K562 (cell line): ENCODE results near the gene NRG3. TPM values are rescaled to one million over a fixed set of nuclear protein-coding genes. Genes with fewer than 3 reads are reported as not detected.

ENCODE experiments used
- ATAC-seq: fragments of 200-7000 bp; cut with Tn5 transposase; 3 replicates; pipeline ENCODE4 v1.9.1; 2020; ENCODE audit warnings: moderate library complexity
- BruUV-seq: library from RNA; stranded (reverse); fragments of 400-500 nt; replicated peaks from 2 replicates; lab custom pipeline; 2021; lab: Mats Ljungman, UMichigan
- CTCF ChIA-PET: fragments of 300-600 bp; formaldehyde crosslinking; extraction: SDS; loops from one replicate; lab custom pipeline; 2021; ENCODE audit warnings: low intra/inter-chr PET ratio; lab: Yijun Ruan, JAX
- POLR2A ChIA-PET: fragments of 300-600, 350-650 bp; sonication (Branson Sonifier 250); formaldehyde crosslinking; extraction: SDS; loops from one replicate; lab custom pipeline; 2021; ENCODE audit warnings: antibody characterized with exemption, inconsistent platforms; lab: Yijun Ruan, JAX
- DNase-seq, 4 experiments: peaks; one replicate each; pipeline versions ENCODE4 v3.0.0 to v3.0.0-alpha.2; 2011 to 2018; ENCODE audit warnings: low spot score in 3 of 4, mixed read lengths in 3 of 4; ENCODE audit errors: extremely low read depth in 1 of 4
- FAIRE-seq: peaks from 2 replicates; lab custom pipeline; 2011; peaks lifted over from hg19 to GRCh38; lab: Jason Lieb, UNC
- H2AFZ ChIP-seq: 2 replicates; pipeline ENCODE4 v1.6.0; 2011; ENCODE audit warnings: low read depth, low read length, control low read depth, inconsistent platforms
- H3K27ac ChIP-seq: fragments of 200-600 bp; 3 replicates; pipeline ENCODE4 v1.8.0; 2011; ENCODE audit warnings: low read depth, mild to moderate bottlenecking, control low read depth, inconsistent platforms, low read length, moderate library complexity, mixed read lengths; ENCODE audit errors: extremely low read depth
- H3K27me3 ChIP-seq, 2 experiments: fragments of 300-600 bp in 1 of 2; 2 replicates in 1 of 2; 3 replicates in 1 of 2; pipeline versions ENCODE4 v1.6.0 to v1.8.0; 2011; ENCODE audit warnings: inconsistent platforms in 2 of 2, low read length in 2 of 2, mild to moderate bottlenecking in 1 of 2, mixed read lengths in 1 of 2, moderate library complexity in 1 of 2; ENCODE audit not compliant: control insufficient read depth in 2 of 2, insufficient read depth in 2 of 2
- H3K36me3 ChIP-seq: fragments of 300-600 bp; 3 replicates; pipeline ENCODE4 v1.8.0; 2011; ENCODE audit warnings: mild to moderate bottlenecking, low read length, inconsistent platforms; ENCODE audit not compliant: control insufficient read depth, insufficient read depth
- H3K4me1 ChIP-seq, 2 experiments: fragments of 200-600 bp in 1 of 2; replicated peaks in 1 of 2; 2 replicates in 1 of 2; 3 replicates in 1 of 2; pipeline versions ENCODE4 v1.5.1 to v1.8.0; 2011; ENCODE audit warnings: inconsistent platforms in 2 of 2, low read length in 2 of 2, mild to moderate bottlenecking in 1 of 2, mixed read lengths in 1 of 2, moderate library complexity in 1 of 2; ENCODE audit not compliant: control insufficient read depth in 2 of 2, insufficient read depth in 2 of 2
- H3K4me2 ChIP-seq: 2 replicates; pipeline ENCODE4 v1.6.1; 2011; ENCODE audit warnings: low read length, control low read depth, inconsistent platforms, mixed read lengths; ENCODE audit not compliant: insufficient read depth
- H3K4me3 ChIP-seq: fragments of 200-600 bp; sonication (generic), shearing (Covaris generic); 2 replicates; pipeline ENCODE4 v1.5.1; 2016; ENCODE audit warnings: control low read depth, inconsistent platforms
- H3K79me2 ChIP-seq: fragments of 200-600 bp; 3 replicates; pipeline ENCODE4 v1.8.0; 2011; ENCODE audit warnings: low read length, inconsistent platforms; ENCODE audit not compliant: control insufficient read depth, insufficient read depth
- H3K9ac ChIP-seq, 2 experiments: 2 replicates each; pipeline versions ENCODE4 v1.6.0 to v1.6.1; 2011; ENCODE audit warnings: low read depth in 2 of 2, low read length in 2 of 2, control low read depth in 1 of 2, inconsistent platforms in 1 of 2, mild to moderate bottlenecking in 1 of 2, mixed read lengths in 1 of 2; ENCODE audit not compliant: insufficient read depth in 1 of 2
- H3K9me1 ChIP-seq: one replicate; pipeline ENCODE4 v1.6.0; 2011; ENCODE audit warnings: inconsistent platforms, mild to moderate bottlenecking, low read length, moderate library complexity; ENCODE audit not compliant: control insufficient read depth, insufficient read depth
- H3K9me3 ChIP-seq: replicated peaks from 2 replicates; pipeline ENCODE4 v1.5.1; 2011; ENCODE audit warnings: low read depth, low read length, inconsistent platforms; ENCODE audit not compliant: control insufficient read depth, insufficient read depth
- H4K20me1 ChIP-seq: replicated peaks from 2 replicates; pipeline ENCODE4 v1.6.1; 2011; ENCODE audit warnings: low read length, inconsistent platforms, mixed read lengths; ENCODE audit not compliant: control insufficient read depth, insufficient read depth
- CREB3L1 ChIP-seq: fragments of 450-650 bp; IDR thresholded peaks from 2 replicates; pipeline ENCODE4 v1.6.1; 2014; ENCODE audit warnings: low read depth, mild to moderate bottlenecking, moderate library complexity, borderline replicate concordance
- DMBX1 ChIP-seq: fragments of 250-450 bp; sonication (Bioruptor Pico); IDR thresholded peaks from 2 replicates; pipeline ENCODE4 v1.8.0; 2022; ENCODE audit warnings: inconsistent platforms, mild to moderate bottlenecking, moderate library complexity, borderline replicate concordance
- NCOA1 ChIP-seq: fragments of 450-650 bp; IDR thresholded peaks from 2 replicates; pipeline ENCODE4 v1.6.1; 2016; ENCODE audit warnings: low read depth
- PML ChIP-seq: IDR thresholded peaks from 2 replicates; pipeline ENCODE4 v1.6.1; 2012; ENCODE audit warnings: low read length, inconsistent platforms
- RREB1 ChIP-seq: fragments of 250-450 bp; sonication (Bioruptor Pico); IDR thresholded peaks from 2 replicates; pipeline ENCODE4 v1.4.0; 2020
- SLC30A9 ChIP-seq: fragments of 250-450 bp; sonication (Bioruptor Pico); IDR thresholded peaks from 2 replicates; pipeline ENCODE4 v1.8.0; 2022; ENCODE audit warnings: mild to moderate bottlenecking, moderate library complexity
- SMC3 ChIP-seq: conservative IDR thresholded peaks from 2 replicates; pipeline ENCODE4 v1.6.1; 2011; ENCODE audit warnings: low read depth, low read length, improper control_type of control experiment; ENCODE audit not compliant: insufficient read depth
- TAL1 ChIP-seq: fragments of 450-650 bp; IDR thresholded peaks from 2 replicates; pipeline ENCODE4 v1.6.1; 2016; ENCODE audit warnings: mild to moderate bottlenecking
- TSHZ1 ChIP-seq: fragments of 250-450 bp; sonication (Bioruptor Pico); IDR thresholded peaks from 2 replicates; pipeline ENCODE4 v1.4.0; 2020; ENCODE audit warnings: mild to moderate bottlenecking, moderate library complexity
- ZNF57 ChIP-seq: fragments of 450-650 bp; formaldehyde crosslinking; IDR thresholded peaks from 2 replicates; pipeline ENCODE4 v1.4.0; 2020; ENCODE audit warnings: mild to moderate bottlenecking, moderate library complexity
- ZNF699 ChIP-seq: fragments of 250-450 bp; sonication (Bioruptor Pico); IDR thresholded peaks from 2 replicates; pipeline ENCODE4 v1.8.0; 2021; ENCODE audit warnings: mild to moderate bottlenecking, moderate library complexity; ENCODE audit not compliant: insufficient replicate concordance
- ZNF830 ChIP-seq: fragments of 250-450 bp; sonication (Bioruptor Pico); IDR thresholded peaks from 2 replicates; pipeline ENCODE4 v1.5.0; 2021; ENCODE audit warnings: mild to moderate bottlenecking
- WGBS: fragments of 100-300 bp; shearing (Covaris generic); methylation state at CpG from one replicate; pipeline ENCODE4 v1.1.6; 2016; ENCODE audit warnings: low coverage, mixed read lengths; ENCODE audit not compliant: insufficient coverage; ENCODE audit errors: missing lambda C conversion rate; 5-methylcytosine and 5-hydroxymethylcytosine counted together
- in situ Hi-C: fragments of 300-500 bp; cut with MboI; formaldehyde crosslinking; loops from 4 replicates; pipeline ENCODE4 v1.15.0; 2018; ENCODE audit warnings: inconsistent platforms, mixed read lengths
- intact Hi-C: fragments of 100-400 bp; cut with micrococcal nuclease; formaldehyde crosslinking; loops from 2 replicates; pipeline ENCODE4 v1.14.2; 2022
- polyA plus RNA-seq, 8 experiments: library from polyadenylated mRNA; depleted of rRNA in 4 of 8; stranded (reverse) in 5 of 8; unstranded in 3 of 8; fragments of >200 nt; fragmentation: Nextera tagmentation in 2 of 8; fragmentation: Illumina TruSeq in 1 of 8; extraction: Ambion mirVana in 2 of 8; extraction: Trizol in 1 of 8; gene quantifications; 2 replicates each; pipeline versions ENCODE4 v1.2.1 to v1.2.3, GENCODE V29; 2011 to 2014; ENCODE audit warnings: inconsistent platforms in 1 of 8, missing spikeins in 1 of 8
- total RNA-seq, 7 experiments: library from RNA; depleted of rRNA in 6 of 7; stranded (reverse); fragments of >200 nt in 6 of 7; fragmentation: Illumina TruSeq in 2 of 7; extraction: Trizol in 2 of 7; gene quantifications; 2 replicates each; pipeline versions ENCODE4 v1.2.1 to v1.2.3, GENCODE V29; 2011 to 2021; ENCODE audit warnings: low replicate concordance in 1 of 7

Gene NRG3
- total and polyA plus RNA-seq, 9 of the 15 experiments (the other 6 are each of a cell fraction or from before 2014, with no cell fraction given), result not detected

- in situ Hi-C loops, result no loop called here
- H3K27ac ChIP-seq, result no peak overlapping the region
- intact Hi-C loops, result no loop called here
- no peaks in the 10 kb centered on the region for H3K36me3 ChIP-seq
- BruUV-seq, result no TSS peak
- 6% methylated on average over 1 of the region's 1 CpG for WGBS
- H3K9ac ChIP-seq, result no peak overlapping the region
- no peak overlapping the region for H3K4me3 ChIP-seq
- ATAC-seq (no peak), DNase-seq (no peak), FAIRE-seq (no peak)
- H3K9me1 ChIP-seq, result no peaks in the 10 kb centered on the region
- H2AFZ ChIP-seq, result no peak overlapping the region
- no peaks in the 10 kb centered on the region for H4K20me1 ChIP-seq
- no peaks in the 10 kb centered on the region for H3K4me1 ChIP-seq
- ChIA-PET POLR2A (no interaction called here), CTCF (no interaction called here)
- no peaks in the 10 kb centered on the region for H3K27me3 ChIP-seq
- no peak overlapping the region for H3K4me2 ChIP-seq
- no peaks in the 10 kb centered on the region for H3K79me2 ChIP-seq
- H3K9me3 ChIP-seq, result 0 out of 2 replicates have a peak, but pooled peaks cover 3% of the 10 kb centered on the region
- TF ChIP-seq RREB1 (CRISPR knock-in tag) (no peak), TSHZ1 (CRISPR knock-in tag) (no peak), DMBX1 (CRISPR knock-in tag) (no peak), SMC3 (no peak), ZNF699 (no peak), ZNF830 (CRISPR knock-in tag) (no peak), PML (no peak), TAL1 (no peak), NCOA1 (no peak), ZNF57 (CRISPR knock-in tag) (no peak), SLC30A9 (no peak), CREB3L1 (no peak)
Observed at GRCh38 chr10:82908096-82908495, 1033.1 kb downstream of the NRG3 start.
